GM21390 (cell line): Measurements from ENCODE around the gene TMEM154.

Experiments
- ATAC-seq: cut with Tn5 transposase; IDR thresholded peaks from one replicate; pipeline ENCODE4 v1.9.1; 2021; ENCODE audit not compliant: unreplicated experiment

Gene TMEM154

DNA sequence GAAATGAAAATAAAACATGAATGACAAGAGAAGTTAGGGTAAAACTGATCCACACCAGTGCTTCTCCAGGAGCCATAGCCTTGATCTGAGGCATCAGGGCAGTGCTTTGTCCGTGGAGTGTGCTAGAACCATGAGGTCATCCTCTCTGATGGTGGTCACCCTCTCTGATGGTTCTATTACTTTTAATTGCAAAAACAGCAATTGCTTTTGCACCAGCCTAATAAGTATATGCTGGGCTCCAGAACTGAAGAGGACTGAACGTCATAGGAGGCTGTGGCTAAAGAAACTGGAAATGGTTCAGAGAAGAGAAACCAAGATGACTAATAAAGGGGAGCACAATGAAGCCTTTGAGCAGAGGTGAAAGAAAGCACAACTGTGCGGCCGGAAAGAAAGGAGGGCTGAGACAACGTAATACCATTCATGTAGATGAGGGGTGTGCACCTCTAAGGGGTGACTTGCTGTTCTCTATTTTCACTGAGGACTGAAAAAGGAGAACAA, 17.0 kb upstream of the TMEM154 start:
- ATAC-seq, result peak; percentile 97

DNA sequence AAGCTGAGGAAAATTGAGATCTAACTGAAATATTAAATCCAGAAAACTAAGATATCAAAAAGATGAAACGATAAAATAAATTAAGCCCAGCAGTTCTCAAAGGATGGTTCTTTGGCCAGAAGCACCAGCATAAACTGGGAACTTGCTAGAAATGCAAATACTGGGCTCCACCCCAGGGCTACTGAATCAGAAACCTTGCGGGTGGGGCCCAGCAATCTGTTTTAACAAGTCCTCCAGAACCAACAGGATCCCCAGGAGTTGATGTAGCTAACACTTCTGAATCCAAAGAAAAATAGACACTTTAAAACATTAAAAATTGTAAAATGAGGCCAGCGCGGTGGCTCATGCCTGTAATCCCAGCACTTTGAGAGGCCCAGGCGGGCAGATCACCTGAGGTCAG, 14.1 kb upstream of the TMEM154 start:
- ATAC-seq, result no peak

DNA sequence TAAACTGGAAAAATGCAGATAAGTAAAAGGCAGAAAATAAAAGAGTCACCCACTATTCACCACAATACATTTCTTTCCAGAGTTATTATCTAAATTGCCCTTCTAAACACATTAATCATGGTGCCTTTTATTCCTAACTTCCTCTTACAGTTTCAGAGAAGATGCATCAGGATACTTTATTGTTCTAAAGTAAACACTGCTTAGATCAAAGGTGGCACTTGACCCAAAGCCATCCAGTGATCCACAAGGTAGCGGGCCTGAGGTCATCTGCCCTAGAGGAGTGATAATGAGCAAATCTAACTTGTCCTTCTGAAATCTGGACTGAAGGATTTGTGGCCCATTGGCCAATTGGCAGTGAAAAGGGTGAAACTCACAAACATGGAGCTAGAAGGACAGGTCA, 12.0 kb upstream of the TMEM154 start:
- ATAC-seq, result no peak

DNA sequence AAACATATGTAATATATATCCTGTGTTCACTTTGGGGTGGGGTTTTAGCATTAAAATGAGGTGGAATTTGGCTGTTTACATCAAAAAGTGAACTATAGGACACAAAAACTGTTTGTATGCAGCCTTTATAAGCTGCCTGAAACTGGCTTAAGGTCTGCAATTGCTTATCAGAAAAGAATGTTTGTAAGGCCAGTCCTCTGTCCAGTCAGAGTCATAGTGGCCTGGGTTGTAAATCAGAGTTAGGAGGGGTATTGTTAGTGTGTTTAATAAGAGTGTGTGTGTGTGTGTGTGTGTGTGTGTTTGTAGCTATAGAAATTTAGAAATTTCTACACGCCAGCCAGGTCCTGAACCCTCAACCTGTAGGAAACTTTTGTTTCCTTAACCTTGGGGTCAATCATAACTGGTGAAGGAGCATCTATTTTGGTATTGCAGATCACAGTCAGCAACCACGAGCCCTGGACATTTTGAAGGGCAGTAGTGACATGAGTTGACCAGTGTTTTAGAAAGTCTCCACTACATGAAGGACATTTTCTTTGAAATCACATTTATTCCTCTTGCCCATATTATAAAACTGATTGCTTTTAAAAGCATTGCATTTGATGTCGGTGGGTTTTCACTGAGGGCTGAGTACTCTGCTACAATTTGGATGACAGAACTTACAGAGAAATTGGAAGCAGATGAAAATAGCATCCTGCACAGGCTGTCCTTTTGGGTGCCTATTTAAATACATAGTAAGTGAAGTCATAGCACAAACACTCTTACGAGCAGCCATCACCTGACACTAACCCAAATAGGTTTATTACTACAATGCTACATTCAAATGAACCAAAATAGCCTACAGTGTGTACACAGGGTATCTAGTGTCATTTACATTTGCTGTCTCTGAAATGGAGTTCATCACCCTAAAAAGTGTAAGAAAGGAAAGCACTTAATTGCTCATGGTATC, 11.2 kb upstream of the TMEM154 start:
- no peak for ATAC-seq

DNA sequence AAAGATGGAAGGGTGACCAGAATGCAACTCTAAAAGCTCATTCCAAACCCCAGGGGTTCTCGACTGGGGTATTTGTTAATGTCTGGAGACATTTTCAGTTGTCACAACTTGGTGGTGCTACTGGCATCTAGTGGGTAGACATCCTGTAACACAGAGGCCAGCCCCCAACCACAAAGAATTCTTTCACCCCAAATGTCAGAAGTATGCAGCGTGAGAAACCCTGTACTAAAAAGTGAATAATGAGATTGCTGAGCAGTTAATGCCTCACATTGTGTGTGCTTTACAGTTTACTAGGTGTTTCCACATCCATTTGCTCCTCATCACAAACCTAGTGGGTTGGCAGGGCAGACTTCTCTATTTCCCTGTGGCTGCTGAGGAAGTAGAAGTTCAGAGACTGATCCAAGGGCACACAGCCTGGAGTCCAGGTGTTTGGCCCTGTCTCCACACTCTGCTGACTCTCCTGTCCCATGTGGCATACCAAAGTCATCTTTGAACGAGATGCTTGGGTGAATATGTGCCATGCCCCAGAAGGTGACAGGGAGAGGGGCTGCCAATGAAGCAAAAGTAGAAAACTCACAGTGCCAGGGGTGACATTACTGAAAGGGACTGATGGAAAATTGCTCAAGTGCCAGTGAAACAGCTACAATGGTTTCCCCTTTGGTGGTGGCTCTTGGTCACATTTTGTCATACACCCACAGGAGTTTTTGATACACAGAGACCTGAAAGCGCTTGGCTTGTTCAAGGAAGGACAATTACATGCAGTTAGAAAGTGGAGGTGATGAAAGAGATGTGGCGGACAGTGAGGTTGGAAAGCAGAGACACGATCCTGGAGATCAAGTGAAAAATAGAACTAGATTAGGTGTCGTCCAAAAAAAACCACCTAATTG, 10.1 kb upstream of the TMEM154 start:
- ATAC-seq, result no peak

DNA sequence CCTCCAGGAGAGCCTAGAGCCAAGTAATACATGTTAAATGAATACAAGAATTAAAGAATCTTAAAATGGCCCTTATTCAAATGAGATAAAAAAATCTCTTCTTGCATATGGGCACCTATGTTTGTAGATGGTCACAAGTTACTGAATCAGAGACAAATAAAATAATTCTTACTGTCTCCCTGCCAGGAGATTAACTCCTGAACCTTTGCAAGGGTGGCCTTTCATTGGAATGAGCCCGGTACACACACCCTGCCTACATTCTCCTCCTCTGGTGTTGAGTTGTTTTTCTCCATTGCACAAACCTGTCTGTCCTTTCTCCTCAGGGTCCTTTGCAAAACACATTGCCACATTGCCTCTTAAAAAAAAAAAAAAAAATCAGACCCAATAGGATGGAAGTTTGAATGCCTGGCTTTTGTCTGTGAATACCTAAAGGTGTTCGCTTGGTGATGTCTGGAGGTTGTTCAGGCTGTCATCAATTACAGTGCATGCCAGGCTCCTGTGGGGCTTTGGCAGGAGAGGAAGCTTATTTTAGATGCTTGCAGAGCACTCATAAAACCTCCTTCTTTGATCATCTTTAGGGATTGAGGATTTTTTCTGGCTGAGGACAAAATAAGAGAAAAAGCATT, 8.3 kb upstream of the TMEM154 start:
- no peak for ATAC-seq

DNA sequence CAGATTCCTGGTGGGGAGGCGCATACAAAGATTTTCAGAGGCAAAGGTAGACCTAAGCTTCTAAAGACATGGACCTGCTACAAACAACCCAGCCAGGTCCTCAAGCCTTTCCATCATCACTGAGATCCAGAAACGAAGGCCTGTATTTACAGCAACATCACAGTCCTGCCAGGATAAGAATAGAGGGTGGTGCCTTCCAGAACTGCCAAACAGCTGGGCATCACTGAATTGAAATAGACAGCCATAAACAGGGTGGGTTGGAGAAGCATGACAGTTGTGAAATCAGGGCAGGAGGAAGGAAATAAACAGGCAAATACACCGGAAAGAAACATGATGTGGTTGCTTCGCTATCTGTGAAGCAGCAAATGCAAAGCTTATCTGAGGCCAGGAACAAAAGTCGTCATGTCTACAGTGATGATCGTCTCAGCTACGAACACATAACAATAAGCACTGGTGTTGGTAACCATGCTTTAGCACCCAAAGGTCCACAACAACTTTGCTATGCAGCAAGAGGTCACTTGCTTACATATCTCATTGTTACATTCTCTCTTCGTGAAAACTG, 6.7 kb upstream of the TMEM154 start:
- ATAC-seq, result no peak

DNA sequence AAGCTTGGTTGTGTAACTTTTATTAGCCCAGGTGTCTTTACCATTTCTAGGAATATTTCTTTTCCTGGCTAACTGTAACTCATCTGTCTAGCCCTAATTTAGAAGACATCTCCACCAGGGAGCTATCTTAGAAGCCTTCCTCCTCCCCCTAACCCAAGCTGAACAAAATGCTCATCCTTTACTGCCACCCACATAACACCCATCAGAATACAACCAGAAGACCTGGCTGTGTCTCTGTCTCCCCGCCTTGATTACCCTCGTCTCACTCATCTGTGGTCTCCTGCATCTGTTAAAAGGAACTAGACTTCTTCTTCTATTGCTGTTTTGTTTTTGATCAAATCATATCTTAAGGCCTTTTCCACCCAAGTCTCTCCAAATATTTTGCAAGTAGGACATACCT, 4.8 kb upstream of the TMEM154 start:
- no peak for ATAC-seq

DNA sequence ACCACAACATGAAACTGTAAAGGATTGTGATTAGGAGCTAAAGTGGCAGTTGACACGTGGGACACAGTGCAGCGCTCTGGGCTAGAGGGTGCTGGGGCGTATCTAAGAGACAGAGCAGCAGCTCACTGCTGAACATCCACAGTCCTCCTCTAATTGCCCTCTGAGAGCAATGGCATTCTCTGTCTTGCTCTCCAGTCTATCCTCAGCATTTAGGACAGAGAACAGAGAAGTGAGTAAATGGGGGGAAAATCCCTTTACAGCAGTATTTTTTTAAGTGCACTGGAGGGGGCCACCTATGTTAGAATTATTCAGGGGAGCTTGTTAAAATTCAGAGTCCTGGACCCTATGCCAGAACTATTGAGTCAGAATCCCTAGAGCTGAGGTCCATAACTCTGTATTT, 4.2 kb upstream of the TMEM154 start:
- peak; percentile 45 for ATAC-seq

DNA sequence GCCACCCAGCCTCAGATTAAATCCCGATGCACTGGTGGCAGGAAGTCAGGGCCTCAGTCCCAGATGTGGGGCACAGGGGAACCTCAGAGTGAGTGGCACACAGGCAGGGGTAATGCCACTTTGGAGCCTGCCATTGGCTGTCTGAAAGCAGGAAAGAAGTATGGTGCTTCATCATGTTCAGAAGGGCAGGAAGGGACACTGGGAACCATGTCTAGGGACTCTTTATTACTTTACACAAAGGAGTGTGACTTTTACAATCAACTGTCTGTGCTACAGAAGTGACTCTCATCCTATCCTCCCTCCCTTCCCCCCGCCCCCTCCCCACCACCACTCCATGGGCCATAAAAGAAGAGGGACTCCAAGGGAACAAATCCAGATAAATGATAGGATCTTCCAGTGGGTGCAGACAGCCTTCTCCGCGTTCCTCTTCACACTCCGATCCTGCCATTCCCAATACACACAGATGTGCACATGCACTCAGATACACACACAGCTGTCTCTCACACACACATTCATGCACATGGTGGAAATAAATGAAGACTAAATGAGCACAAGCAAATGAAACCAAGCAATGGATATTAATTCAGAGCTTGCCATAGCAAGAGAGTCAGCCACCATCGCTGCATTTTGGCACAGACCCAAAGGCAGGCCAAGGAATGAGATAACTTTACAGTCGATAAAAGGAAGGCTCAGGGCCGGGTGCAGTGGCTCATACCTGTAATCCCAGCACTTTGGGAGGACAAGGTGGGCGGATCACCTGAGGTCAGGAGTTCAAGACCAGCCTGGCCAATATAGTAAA, 2.5 kb upstream of the TMEM154 start:
- ATAC-seq, result no peak

DNA sequence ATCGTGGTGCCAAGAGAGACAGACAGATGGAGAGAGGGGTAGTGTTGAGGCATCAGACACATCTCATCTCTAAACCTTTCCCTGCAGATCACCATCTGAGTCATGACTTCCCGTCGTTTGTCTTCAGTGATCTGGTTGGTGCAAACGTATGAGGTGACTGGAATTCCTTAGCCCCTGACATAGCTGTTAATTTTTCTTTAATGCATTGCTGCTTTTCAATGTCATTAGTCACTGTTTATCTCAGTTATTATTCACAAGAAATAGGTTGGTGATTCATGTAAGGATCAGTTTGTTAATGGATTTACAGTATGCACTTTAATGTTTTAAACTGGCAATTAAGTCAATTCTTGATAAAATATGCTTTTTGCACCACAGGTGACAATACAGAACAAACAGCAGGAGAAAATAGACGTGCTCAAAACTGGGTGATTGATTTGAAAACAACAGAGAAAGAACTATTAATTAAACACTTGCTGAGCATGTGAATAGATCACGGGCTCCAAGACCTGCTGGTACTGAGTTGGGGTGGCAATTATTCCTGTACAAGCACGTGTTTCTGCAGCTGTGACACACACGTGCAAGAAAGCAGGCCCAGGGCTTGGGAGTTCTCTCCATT, 1.3 kb upstream of the TMEM154 start:
- no peak for ATAC-seq

DNA sequence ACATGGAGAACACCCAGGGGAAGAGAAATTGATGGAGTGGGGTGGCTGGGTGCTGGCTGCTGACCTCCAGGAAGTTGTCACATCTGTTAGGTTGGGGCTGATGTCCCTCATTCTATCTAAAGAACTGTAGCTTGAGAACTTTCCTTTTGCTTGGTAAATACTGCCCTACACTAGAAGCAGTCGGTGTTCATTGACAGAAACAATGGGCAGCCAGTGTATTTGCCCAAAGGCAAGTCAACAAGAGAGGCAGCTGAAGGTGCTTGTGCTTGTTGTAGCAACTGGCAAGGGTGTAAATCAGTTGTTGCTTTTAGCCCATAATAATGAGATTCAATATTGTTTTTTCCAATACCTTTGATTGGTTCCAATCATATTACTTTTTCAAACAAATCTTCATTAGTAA, 956 bp downstream of the TMEM154 start:
- no peak for ATAC-seq

DNA sequence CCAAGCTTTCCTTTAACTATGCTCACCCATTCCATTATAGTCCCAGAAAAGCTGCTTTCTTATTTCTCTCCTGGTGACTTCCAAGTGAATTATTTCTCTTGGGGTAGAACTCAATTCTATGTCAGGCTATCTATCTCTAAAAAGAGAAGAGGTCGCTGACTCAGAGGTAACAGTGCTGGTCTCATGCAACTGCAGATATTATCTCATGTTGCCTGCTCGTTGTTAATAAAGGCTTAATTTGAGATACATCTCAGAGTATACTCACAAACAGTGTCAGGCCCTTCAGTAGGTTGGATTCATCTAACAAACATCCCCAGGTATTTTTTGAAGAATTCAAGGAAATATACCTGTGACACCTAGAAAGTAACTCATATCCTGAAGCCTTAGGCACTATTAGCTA, 2.7 kb downstream of the TMEM154 start:
- ATAC-seq, result no peak

DNA sequence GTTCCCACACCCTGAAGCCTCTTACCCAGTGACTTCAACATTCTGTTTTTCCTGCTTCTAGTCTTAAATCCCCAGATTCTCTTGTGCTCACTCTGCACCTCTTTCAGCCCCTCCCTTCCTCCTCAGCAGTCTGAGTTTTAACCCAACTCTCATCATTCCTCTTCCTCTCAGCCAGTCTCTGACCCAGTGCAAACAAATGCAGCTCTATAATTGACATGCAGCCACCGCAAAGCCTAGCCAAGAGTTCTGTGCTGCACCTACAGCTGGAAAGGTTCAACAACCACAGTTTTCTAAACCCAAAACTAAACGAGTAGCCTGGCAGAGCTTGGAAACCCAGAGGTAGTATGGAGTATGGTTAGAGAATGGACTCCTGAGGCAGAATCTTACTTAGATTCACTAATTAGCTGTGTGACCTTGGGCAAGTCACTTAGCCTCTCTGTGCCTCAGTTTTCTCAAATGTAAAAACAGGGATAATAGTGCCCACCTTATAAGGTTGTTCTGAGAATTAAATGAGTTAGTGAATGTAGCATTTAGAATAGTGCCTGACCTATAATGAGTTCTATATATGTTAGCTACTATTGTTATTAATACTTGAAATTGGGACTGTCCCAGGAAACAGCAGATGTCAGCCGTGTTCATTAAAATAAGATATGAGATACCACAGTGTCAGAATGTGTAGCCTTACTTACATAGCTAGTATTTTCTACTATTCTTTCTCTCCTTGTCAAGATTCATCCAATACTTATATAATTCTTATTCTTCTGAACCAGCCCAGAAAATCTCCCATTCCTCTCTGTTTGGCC, 3.5 kb downstream of the TMEM154 start:
- no peak for ATAC-seq

DNA sequence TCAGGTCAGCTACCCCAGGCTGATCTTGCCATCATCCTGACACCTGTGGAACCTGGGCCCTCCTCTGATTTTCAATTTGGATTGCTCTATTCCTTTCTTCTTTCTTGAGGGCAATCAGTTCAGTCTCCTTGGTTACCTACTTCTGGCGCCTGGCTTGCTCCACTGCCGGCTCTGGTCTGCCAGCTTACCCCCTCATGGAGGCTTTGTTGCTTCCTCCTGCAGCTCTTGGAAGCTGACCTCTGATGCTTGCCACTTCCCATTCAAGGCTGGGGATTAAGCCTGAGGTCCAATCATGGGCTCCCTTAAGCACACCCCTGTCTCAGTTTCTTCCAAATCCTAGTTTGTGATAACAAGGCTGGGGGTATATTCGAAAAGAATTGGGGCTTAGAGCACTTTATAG, 5.4 kb downstream of the TMEM154 start:
- ATAC-seq, result no peak

DNA sequence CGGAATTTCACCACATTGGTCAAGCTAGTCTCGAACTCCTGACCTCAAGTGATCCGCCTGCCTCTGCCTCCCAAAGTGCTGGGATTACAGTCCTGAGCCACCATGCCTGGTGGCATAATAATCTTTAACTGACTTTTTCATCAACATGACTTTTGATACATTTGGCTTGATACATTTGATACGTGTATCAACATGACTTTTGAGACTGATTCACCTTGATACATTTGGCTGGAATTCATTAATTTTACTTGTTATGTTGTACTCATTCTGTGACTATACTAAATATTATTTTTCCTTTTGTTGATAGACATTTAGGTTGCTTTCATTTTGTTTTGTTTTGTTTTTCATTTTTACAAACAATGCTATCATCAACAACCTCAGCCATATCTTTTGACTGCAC, 6.3 kb downstream of the TMEM154 start:
- ATAC-seq, result no peak

DNA sequence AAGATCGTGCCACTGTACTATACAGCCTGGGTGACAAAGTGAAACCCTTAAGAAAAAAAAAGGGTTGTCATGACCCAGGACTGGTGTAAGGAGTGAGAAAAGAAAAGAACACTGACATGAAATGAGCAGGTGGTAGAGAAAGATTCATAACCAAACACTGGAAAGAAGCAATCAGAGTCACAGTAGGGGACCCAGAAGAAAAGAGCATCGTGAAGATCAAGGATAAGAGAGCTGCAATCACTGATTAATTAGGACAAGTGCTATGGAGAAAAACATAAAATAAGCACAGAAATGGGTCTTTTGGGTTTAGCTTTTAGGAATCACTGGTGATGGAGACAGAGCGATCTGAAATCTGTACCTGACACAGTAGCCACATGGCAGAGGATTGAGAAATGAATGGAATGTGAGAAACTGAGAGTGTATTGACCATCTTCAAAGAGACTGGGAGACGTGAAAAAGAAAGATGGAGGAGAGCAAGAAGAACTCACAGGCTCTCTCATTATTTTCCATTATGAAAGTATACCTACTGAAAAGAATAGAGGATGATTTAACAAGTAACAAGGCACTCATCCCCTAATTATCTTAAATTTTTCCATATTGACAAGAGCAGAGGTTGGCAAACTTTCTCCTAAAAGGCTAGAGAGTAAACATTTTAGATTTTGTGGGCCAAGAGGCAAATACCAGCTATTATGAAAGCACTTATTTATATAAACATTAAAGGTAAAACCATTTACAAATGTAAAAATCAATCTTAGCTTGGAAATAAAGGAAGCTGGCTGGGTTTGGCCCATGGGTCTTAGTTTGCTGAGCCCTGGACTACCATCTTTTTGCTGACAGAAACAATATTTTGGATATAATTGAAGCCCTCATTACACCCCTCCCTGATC, 7.3 kb downstream of the TMEM154 start:
- ATAC-seq, result no peak
